Measurements from ENCODE around the gene CSTB.

The CSTB gene

DNA sequence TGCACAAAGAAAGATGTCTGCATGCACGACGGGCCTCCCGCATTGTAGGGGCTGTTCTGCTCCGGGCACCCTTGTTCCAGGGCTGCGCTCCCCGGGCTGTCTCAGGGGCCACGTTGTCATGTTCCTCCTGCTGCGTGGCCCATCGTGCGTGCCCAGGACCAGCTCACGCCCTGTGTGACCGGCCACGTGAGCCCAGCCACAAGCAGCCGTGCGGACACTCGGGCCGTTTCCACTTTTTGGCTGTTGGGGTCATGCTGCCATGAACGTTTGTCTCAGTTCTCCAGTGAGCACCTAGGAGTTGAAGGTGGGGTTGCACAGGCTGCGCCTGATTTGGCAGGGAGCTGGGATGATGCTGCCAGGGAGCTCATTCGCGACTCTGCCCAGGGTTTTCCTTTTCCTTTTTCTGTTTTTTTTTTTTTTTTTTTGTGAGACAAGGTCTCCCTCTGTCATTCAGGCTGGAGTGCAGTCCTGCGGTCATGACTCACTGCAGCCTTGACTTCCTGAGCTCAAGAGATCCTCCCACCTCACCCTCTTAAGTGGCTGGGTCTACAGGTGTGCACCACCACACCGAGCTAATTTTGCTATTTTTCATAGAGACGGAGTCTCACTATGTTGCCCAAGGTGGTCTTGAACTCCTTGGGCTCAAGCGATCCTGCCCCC lies 39.8 kb downstream of the CSTB start:
- H3K4me3 ChIP-seq (ENCODE audit: low read depth, low read length): no peak overlapping the region
- H3K27me3 ChIP-seq (ENCODE audit: control insufficient read depth, insufficient read depth, low read length): no peaks in the 10 kb centered on the region
- no peaks in the 10 kb centered on the region for H3K9me3 ChIP-seq (ENCODE audit: control insufficient read depth, insufficient read depth, low read length)
- H3K4me1 ChIP-seq (ENCODE audit: control insufficient read depth, insufficient read depth, low read length): no peaks in the 10 kb centered on the region
- H3K9ac ChIP-seq (ENCODE audit: low read depth, low read length): no peak overlapping the region
- peaks cover 11% of the 10 kb centered on the region for H3K36me3 ChIP-seq (ENCODE audit: control insufficient read depth, insufficient read depth, low read length)

DNA sequence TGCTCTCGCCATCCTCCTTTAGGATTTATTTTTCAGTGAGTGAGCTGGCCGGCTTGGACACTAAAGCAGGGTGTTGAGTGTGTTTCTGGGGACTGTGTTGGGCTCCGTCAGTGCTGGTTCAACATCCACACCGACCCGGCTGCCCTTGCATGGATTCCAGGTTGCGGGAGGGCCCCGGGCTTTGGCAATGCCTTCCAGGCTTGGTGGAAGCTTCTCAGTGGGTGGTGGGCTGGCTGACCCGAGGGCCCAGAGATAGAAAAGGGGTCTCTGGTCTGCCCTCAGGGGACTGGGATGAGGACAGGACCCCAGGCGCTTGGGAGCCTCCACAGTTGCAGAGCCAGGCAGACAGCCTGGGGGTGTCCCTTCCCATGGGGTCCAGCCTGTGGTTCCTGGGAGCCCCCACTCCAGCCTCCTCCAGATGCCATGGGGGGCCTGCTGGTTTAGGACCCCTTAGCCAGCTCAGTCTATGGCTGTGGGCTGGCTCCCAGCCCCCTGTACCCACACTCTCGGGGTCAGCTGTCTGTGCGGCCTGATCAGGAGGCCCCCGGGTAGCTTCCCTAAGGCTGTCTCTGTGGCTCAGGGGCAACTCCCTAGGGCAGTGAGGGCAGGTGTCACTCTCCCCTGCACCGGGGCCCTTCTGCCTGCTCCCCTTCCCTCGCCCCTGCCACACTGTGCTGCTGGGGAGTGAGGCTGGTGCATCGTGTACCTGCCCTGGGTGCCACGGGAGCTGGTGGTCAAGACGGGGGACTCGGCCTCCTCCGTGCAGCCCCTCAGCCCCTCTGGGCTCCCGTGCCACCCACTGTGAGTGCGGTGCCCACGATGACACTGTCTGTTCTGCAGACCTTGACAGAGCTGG lies 40.6 kb downstream of the CSTB start:
- H3K4me1 ChIP-seq (ENCODE audit: control insufficient read depth, insufficient read depth, low read length): no peaks in the 10 kb centered on the region
- no peaks in the 10 kb centered on the region for H3K9me3 ChIP-seq (ENCODE audit: control insufficient read depth, insufficient read depth, low read length)
- H3K9ac ChIP-seq (ENCODE audit: low read depth, low read length): no peak overlapping the region
- no peak overlapping the region for H3K4me3 ChIP-seq (ENCODE audit: low read depth, low read length)
- no peaks in the 10 kb centered on the region for H3K27me3 ChIP-seq (ENCODE audit: control insufficient read depth, insufficient read depth, low read length)
- H3K36me3 ChIP-seq (ENCODE audit: control insufficient read depth, insufficient read depth, low read length): peaks cover 11% of the 10 kb centered on the region

DNA sequence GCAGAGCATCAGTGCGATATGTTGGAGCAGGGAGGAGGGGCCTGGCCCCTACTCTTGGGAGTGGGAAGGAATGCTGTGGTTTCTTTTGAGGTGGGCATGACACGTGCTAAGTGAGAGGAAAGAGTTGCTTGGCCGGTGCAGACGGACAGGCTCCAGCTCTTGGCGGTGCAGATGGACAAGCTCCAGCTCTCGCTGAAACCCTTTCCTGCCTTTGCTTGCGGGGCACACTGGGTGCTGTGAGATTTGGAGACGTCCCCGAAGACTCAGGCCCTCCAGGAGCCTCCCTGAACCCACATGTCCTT lies 41.2 kb downstream of the CSTB start:
- Histone ChIP-seq H3K9me3 (ENCODE audit: control insufficient read depth, insufficient read depth, low read length) (no peaks in the 10 kb centered on the region), H3K4me3 (ENCODE audit: low read depth, low read length) (no peak overlapping the region), H3K4me1 (ENCODE audit: control insufficient read depth, insufficient read depth, low read length) (no peaks in the 10 kb centered on the region), H3K36me3 (ENCODE audit: control insufficient read depth, insufficient read depth, low read length) (peaks cover 11% of the 10 kb centered on the region), H3K9ac (ENCODE audit: low read depth, low read length) (no peak overlapping the region), H3K27me3 (ENCODE audit: control insufficient read depth, insufficient read depth, low read length) (no peaks in the 10 kb centered on the region)

DNA sequence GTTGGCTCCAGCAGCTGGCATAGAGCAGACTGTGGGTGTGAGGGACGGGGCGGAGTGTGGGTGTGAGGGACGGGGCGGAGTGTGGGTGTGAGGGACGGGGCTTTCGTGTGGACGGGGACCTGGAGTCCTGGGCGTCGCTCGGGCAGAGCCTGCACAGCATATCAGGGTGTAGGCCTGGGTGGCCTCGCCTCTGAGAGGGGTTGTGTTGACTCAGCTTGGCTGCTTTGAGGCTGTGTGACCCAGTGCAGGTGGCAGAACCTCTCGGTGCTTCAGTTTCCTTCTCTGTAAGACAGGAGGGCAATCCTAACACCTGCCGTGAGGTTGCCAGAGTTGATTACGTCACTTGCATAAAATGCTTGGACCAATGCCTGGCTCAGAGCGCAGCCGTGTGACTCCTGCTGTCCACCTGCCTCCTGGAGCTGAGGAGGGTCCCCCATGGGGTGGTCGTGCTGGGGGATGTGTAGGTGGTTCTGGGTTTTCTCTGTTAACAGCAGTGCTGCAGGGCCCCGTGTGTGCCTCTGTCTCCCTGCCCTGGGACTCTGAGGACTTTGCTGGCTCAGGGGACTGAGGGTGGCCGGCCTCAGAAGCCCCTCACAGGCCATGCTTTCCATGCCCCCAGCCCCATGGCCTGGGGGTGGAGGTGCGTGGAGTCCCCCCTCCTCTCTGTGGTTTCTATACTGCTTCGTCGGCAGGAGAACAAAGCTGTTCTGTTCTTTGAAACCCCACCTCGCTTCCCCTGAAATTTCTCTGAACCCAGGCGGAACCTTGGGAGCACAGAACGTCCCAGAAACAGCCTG lies 41.8 kb downstream of the CSTB start:
- Histone ChIP-seq H3K36me3 (ENCODE audit: control insufficient read depth, insufficient read depth, low read length) (peaks cover 11% of the 10 kb centered on the region), H3K9me3 (ENCODE audit: control insufficient read depth, insufficient read depth, low read length) (no peaks in the 10 kb centered on the region), H3K9ac (ENCODE audit: low read depth, low read length) (no peak overlapping the region), H3K4me1 (ENCODE audit: control insufficient read depth, insufficient read depth, low read length) (no peaks in the 10 kb centered on the region), H3K4me3 (ENCODE audit: low read depth, low read length) (no peak overlapping the region), H3K27me3 (ENCODE audit: control insufficient read depth, insufficient read depth, low read length) (no peaks in the 10 kb centered on the region)

DNA sequence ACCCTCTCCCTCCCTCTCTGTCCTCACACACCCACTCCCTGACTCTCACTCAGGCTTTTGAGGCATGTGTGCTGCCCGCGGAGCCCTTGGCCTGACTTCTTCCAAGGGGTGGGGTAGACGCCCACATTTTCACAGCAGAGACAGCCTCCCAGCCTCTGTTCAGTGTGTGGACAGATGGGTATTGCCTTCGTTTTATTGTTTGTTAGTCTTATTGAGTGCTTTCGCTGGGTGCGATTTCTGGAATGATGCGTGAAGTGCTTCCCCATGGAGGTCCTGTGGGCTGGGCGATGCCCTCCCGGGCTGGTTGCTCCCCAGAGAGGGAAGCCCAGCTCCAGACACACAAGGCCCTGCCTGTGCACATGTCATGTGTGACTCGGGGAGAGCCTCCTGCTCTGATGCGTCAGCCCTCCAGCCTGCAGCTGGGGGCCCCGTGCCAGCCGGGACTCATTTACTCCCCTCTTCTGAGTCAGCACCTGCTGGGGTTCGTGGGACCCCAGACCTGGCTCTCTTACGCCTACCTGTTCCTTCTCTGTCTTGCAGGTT lies 42.5 kb downstream of the CSTB start:
- Histone ChIP-seq H3K36me3 (ENCODE audit: control insufficient read depth, insufficient read depth, low read length) (peaks cover 11% of the 10 kb centered on the region), H3K4me3 (ENCODE audit: low read depth, low read length) (no peak overlapping the region), H3K9ac (ENCODE audit: low read depth, low read length) (no peak overlapping the region), H3K4me1 (ENCODE audit: control insufficient read depth, insufficient read depth, low read length) (no peaks in the 10 kb centered on the region), H3K27me3 (ENCODE audit: control insufficient read depth, insufficient read depth, low read length) (no peaks in the 10 kb centered on the region), H3K9me3 (ENCODE audit: control insufficient read depth, insufficient read depth, low read length) (no peaks in the 10 kb centered on the region)

DNA sequence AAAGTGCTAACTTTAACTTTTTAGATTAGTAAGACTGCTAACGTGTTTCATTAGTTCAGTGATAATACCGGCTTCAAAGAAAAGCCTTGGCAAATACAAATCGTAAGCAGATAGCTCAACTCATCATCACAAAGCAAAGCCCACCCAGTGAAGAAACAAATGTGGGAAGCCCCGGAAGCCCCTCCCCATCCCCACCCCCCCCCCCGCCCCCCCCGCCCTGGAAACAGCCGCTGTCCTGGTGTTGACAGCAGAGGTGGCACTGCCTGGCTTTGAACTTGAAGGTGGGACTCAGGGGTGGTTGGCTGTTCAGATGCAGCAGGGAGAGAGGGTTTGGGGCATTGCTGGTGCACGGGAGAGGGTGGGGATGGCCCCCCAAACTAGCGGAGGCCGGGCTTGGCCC lies 43.0 kb downstream of the CSTB start:
- Histone ChIP-seq H3K9me3 (ENCODE audit: control insufficient read depth, insufficient read depth, low read length) (no peaks in the 10 kb centered on the region), H3K27me3 (ENCODE audit: control insufficient read depth, insufficient read depth, low read length) (no peaks in the 10 kb centered on the region), H3K36me3 (ENCODE audit: control insufficient read depth, insufficient read depth, low read length) (peaks cover 9% of the 10 kb centered on the region), H3K4me3 (ENCODE audit: low read depth, low read length) (no peak overlapping the region), H3K4me1 (ENCODE audit: control insufficient read depth, insufficient read depth, low read length) (no peaks in the 10 kb centered on the region), H3K9ac (ENCODE audit: low read depth, low read length) (no peak overlapping the region)

DNA sequence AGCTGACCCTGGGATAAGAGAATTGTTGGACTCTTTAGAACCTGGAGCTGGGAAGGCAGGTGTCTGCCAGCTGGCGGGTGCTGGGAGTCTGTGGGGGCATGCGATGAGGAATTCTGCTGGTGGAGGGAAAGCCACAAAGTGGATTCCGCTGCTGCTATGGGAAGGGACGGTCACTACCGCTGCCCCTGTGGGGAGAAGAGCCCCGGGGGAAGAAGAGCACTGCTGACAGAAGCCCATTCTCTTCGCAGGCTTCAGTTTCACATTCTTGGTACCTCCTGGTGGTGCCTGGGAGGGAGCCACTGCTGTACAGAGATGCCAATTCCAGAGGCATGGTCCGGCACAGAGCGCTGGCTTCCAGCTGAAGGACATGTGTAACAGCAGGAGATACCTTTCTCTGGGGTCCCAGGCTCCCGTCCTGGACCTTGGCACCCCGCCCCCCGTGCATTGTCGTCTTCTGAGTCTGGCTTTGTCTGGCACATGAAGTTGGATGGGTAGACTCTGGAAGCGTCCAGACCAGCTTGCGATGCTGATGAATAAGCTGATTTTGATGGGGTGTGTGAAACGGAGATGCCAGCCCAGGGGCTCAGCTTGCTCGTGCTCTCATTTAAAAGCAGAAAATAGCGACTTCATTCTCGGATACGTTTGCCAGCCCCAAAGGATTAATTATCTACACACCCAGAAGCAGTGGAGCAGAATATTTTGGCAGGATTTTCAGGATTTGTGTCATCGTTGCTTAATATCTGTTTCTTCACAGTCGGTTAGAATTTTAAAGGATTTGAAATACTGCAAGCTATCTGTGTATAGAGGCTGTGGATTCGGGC lies 44.0 kb downstream of the CSTB start:
- Histone ChIP-seq H3K9ac (ENCODE audit: low read depth, low read length) (no peak overlapping the region), H3K4me1 (ENCODE audit: control insufficient read depth, insufficient read depth, low read length) (no peaks in the 10 kb centered on the region), H3K27me3 (ENCODE audit: control insufficient read depth, insufficient read depth, low read length) (no peaks in the 10 kb centered on the region), H3K9me3 (ENCODE audit: control insufficient read depth, insufficient read depth, low read length) (no peaks in the 10 kb centered on the region), H3K36me3 (ENCODE audit: control insufficient read depth, insufficient read depth, low read length) (peaks cover 4% of the 10 kb centered on the region), H3K4me3 (ENCODE audit: low read depth, low read length) (no peak overlapping the region)

DNA sequence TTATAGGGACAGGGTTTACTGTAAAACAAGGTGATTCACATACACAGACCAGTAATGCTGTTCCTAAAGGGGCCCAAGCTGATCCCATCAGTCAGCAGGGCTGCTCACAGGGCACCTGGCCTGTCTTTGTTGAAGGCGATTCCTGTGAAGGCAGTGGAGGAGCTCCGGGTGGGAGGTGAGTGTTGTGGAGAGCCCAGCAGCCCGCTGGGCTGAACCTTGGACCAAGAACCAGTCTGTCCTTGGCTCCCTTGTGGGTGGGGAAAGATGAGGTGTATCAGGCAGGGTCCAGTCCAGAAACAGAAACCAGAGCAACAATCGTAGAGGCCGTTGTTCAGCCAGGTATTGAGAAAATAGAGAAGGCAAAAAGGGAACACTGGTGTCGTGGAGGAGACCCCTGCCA lies 44.6 kb downstream of the CSTB start:
- Histone ChIP-seq H3K36me3 (ENCODE audit: control insufficient read depth, insufficient read depth, low read length) (peaks cover 3% of the 10 kb centered on the region), H3K4me3 (ENCODE audit: low read depth, low read length) (no peak overlapping the region), H3K27me3 (ENCODE audit: control insufficient read depth, insufficient read depth, low read length) (no peaks in the 10 kb centered on the region), H3K9ac (ENCODE audit: low read depth, low read length) (no peak overlapping the region), H3K4me1 (ENCODE audit: control insufficient read depth, insufficient read depth, low read length) (no peaks in the 10 kb centered on the region), H3K9me3 (ENCODE audit: control insufficient read depth, insufficient read depth, low read length) (no peaks in the 10 kb centered on the region)

DNA sequence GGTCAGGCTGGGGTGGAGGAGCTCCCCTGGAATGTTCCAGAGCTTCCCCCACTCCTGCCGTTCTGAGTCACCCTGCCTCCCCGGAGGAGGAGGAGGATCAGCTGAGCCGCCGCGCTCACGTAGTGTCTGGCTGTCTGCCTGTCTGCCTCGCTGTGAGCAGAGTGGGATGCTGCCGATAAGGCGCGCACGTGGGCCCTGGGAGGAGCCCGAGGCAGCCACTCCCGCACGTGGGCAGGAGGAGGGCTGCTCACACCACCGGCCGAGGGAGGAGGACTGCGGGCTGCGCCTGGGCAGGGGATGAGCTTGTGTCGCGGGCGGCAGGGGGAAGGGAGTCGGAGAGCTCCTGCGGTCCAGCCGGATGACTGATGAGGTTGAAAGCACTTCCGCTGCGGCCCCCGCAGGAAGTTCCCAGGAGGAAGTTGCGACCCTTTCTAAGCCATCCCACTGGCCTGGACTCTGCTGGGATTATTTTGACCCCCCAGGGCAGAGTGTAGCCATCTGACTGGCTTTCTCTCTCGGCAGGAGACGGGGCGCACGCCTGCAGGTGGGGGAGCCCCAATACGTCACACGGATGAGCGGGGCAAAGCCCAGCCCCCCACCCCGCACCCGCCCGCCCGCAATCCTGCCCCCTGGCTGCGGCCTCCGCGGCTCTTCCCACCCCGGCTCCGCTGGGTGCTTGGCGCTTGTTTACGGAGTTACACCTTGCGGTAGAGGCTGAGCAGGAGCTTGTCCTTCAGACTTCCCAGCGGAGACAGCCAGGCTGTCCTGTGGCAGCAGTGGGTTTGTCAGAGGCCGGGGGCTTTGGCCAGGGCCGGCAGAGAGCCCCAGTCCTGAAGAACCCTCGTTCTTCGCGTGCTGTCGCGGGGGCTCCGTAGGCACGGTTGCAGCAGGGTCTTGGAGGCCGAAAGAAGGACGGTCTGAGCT lies 47.4 kb downstream of the CSTB start:
- H3K4me1 ChIP-seq (ENCODE audit: control insufficient read depth, insufficient read depth, low read length): no peaks in the 10 kb centered on the region
- no peaks in the 10 kb centered on the region for H3K27me3 ChIP-seq (ENCODE audit: control insufficient read depth, insufficient read depth, low read length)
- H3K9ac ChIP-seq (ENCODE audit: low read depth, low read length): peak overlapping the region; percentile 85
- H3K4me3 ChIP-seq (ENCODE audit: low read depth, low read length): peak overlapping the region; percentile 85
- H3K9me3 ChIP-seq (ENCODE audit: control insufficient read depth, insufficient read depth, low read length): no peaks in the 10 kb centered on the region
- H3K36me3 ChIP-seq (ENCODE audit: control insufficient read depth, insufficient read depth, low read length): peaks cover 3% of the 10 kb centered on the region

DNA sequence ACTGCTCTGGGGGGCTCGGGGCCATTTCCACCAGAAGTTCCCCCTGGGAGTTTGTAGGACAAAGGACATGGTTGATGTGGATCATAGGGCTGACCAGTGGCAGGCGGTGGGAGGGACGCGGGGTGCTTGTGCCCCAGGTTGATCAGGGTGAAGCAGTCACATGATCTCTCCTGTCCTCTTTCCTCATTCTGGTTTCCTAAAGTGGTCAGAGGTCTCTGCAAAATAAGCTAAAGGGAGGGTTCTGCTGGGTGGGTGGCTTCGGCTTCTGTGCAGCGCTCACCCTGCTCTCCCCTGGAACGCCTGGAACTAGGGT lies 48.0 kb downstream of the CSTB start:
- H3K4me1 ChIP-seq (ENCODE audit: control insufficient read depth, insufficient read depth, low read length): no peaks in the 10 kb centered on the region

More for the DNA sequence above, 48.0 kb downstream of the CSTB start:
- H3K36me3 ChIP-seq (ENCODE audit: control insufficient read depth, insufficient read depth, low read length): peaks cover 8% of the 10 kb centered on the region
- peak overlapping the region; percentile 85 for H3K9ac ChIP-seq (ENCODE audit: low read depth, low read length)
- no peaks in the 10 kb centered on the region for H3K9me3 ChIP-seq (ENCODE audit: control insufficient read depth, insufficient read depth, low read length)
- no peaks in the 10 kb centered on the region for H3K27me3 ChIP-seq (ENCODE audit: control insufficient read depth, insufficient read depth, low read length)
- peak overlapping the region; percentile 85 for H3K4me3 ChIP-seq (ENCODE audit: low read depth, low read length)
